ENCODE measurements around the gene PNMA6E. TPM values are rescaled to one million over a fixed set of nuclear protein-coding genes. Genes with fewer than 3 reads are reported as not detected.

Gene PNMA6E
- total and polyA plus RNA-seq, 2 of the 13 experiments (the other 11 are each of a cell fraction or from before 2014, with no cell fraction given) = not detected

DNA sequence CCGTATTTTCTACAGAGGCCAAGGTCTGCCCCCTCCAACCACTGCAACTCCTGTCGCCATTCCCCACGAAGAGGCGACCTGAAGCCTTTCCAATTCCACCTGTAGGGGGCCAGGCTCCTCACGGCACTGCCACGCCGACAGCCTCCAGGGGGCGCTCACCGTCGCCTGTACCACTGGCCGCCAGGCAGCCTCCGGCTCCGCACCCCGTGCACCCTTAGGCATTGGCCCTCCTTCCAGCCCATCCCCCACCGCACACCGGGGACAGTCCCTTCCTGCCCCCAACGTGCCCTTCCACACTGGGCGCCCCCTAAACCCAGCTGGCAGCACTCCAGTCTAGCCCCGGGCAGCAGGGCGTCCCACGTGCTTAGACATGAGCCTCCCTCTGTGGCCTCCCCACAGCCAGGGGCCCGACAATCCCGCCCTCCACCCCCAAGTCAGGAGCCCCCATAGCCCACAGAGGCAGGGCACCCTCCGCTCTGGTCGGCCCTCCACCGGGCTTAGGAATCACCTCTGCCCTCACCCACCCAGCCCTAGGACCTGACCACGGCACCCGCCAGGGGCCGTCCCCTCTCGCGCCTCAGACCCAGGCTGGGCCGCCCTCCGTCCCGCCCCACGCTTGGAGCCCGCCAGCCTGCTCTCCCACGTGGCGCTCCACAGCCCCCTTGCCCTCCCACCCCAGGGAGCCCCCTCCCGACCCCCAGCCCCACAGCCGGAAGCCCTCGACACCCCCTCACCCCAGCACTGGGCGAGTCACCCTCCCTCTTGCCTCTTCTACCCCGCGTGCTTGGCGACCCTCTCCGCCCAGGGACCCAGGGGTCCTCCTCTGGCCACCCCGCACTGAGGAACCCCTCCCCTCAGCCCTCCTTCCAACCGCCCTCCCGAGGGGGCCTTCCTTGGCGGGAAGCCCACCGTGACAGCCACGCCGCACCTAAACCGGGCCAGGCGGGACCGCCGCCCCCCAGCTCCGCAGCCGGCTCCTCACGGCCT, 711 bp downstream of the PNMA6E start (continued):
- TF ChIP-seq CTCF (CRISPR knock-in tag; IDR thresholded peaks at IDR 0.05) (peak; percentile 92), TSC22D2 (CRISPR knock-in tag; IDR thresholded peaks at IDR 0.05; ENCODE audit: borderline replicate concordance) (no peak), ZFP91 (CRISPR knock-in tag; IDR thresholded peaks at IDR 0.05; ENCODE audit: borderline replicate concordance) (peak; percentile 43; the same call in 1 of the 2 replicates), HNRNPLL (IDR thresholded peaks at IDR 0.05; ENCODE audit: low read depth, low read length, poor library complexity, severe bottlenecking) (peak; percentile 30), KAT8 (CRISPR knock-in tag; IDR thresholded peaks at IDR 0.05) (no peak), GABPB1 (CRISPR knock-in tag; IDR thresholded peaks at IDR 0.05) (peak; percentile 34; the same call in 1 of the 2 replicates), YY1 (IDR thresholded peaks at IDR 0.05; ENCODE audit: insufficient read depth, insufficient replicate concordance, low read depth, low read length) (peak; percentile 55), SMC3 (IDR thresholded peaks at IDR 0.05; ENCODE audit: low read length) (peak; percentile 30; the same call in 1 of the 2 replicates), ESRRA (CRISPR knock-in tag; IDR thresholded peaks at IDR 0.05; ENCODE audit: low read depth) (no peak), RAD21 (CRISPR knock-in tag; IDR thresholded peaks at IDR 0.05) (peak; percentile 82)
- TF ChIP-seq, protein P1, sequence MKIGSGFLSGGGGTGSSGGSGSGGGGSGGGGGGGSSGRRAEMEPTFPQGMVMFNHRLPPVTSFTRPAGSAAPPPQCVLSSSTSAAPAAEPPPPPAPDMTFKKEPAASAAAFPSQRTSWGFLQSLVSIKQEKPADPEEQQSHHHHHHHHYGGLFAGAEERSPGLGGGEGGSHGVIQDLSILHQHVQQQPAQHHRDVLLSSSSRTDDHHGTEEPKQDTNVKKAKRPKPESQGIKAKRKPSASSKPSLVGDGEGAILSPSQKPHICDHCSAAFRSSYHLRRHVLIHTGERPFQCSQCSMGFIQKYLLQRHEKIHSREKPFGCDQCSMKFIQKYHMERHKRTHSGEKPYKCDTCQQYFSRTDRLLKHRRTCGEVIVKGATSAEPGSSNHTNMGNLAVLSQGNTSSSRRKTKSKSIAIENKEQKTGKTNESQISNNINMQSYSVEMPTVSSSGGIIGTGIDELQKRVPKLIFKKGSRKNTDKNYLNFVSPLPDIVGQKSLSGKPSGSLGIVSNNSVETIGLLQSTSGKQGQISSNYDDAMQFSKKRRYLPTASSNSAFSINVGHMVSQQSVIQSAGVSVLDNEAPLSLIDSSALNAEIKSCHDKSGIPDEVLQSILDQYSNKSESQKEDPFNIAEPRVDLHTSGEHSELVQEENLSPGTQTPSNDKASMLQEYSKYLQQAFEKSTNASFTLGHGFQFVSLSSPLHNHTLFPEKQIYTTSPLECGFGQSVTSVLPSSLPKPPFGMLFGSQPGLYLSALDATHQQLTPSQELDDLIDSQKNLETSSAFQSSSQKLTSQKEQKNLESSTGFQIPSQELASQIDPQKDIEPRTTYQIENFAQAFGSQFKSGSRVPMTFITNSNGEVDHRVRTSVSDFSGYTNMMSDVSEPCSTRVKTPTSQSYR (CRISPR knock-in tag; IDR thresholded peaks at IDR 0.05; ENCODE audit: borderline replicate concordance) = peak; percentile 59; the same call in 1 of the 2 replicates
- TF ChIP-seq, protein P2, sequence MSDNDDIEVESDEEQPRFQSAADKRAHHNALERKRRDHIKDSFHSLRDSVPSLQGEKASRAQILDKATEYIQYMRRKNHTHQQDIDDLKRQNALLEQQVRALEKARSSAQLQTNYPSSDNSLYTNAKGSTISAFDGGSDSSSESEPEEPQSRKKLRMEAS (IDR thresholded peaks at IDR 0.05) = no peak; the same call in 1 of the 2 replicates
- TF ChIP-seq, protein P3, sequence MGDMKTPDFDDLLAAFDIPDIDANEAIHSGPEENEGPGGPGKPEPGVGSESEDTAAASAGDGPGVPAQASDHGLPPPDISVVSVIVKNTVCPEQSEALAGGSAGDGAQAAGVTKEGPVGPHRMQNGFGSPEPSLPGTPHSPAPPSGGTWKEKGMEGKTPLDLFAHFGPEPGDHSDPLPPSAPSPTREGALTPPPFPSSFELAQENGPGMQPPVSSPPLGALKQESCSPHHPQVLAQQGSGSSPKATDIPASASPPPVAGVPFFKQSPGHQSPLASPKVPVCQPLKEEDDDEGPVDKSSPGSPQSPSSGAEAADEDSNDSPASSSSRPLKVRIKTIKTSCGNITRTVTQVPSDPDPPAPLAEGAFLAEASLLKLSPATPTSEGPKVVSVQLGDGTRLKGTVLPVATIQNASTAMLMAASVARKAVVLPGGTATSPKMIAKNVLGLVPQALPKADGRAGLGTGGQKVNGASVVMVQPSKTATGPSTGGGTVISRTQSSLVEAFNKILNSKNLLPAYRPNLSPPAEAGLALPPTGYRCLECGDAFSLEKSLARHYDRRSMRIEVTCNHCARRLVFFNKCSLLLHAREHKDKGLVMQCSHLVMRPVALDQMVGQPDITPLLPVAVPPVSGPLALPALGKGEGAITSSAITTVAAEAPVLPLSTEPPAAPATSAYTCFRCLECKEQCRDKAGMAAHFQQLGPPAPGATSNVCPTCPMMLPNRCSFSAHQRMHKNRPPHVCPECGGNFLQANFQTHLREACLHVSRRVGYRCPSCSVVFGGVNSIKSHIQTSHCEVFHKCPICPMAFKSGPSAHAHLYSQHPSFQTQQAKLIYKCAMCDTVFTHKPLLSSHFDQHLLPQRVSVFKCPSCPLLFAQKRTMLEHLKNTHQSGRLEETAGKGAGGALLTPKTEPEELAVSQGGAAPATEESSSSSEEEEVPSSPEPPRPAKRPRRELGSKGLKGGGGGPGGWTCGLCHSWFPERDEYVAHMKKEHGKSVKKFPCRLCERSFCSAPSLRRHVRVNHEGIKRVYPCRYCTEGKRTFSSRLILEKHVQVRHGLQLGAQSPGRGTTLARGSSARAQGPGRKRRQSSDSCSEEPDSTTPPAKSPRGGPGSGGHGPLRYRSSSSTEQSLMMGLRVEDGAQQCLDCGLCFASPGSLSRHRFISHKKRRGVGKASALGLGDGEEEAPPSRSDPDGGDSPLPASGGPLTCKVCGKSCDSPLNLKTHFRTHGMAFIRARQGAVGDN (CRISPR knock-in tag; IDR thresholded peaks at IDR 0.05) = peak; percentile 45; the same call in 1 of the 2 replicates

Data from HepG2 (cell line).